Measurements from ENCODE around the gene GALNT16. TPM values are rescaled to one million over a fixed set of nuclear protein-coding genes. Genes with fewer than 3 reads are reported as not detected.

The GALNT16 gene
- total RNA-seq, 5 donors from 2014 or later (not counting 1 experiment from before 2014, with no cell fraction given) = 0.13 to 0.46 TPM; not detected in 3

DNA sequence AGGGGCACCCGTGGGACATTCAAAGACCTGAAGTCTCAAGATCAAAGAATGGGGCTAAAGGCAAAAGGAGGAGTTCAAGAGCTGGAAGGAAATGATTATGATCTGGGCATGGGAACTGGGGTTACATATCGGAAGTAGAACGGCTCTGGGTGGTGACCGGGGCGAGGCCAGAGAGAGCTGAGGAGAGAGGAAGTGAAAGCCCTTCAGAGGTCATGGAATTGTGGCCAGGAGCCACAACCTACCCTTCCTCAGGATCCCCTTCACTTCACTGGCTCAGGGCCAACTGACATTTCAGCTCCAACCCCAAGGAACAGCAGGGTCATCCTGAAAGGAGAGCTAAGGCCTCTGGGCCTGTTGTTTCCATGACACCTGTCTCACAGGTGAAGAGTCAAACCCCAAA, 57.8 kb downstream of the GALNT16 start:
- 88% methylated on average over 5 of the region's 5 CpGs for WGBS (ENCODE audit: insufficient coverage)
- Histone ChIP-seq H3K4me3 (ENCODE audit: control insufficient read depth in 1 of 2, extremely low read depth in 1 of 2, low read length in 1 of 2) (no peak overlapping the region), H3K4me1 (ENCODE audit: control insufficient read depth in 1 of 2, extremely low read depth in 1 of 2, insufficient read depth in 2 of 2, low read length in 2 of 2) (no peaks in the 10 kb centered on the region), H3K27ac (ENCODE audit: low read length) (no peak overlapping the region), H3K36me3 (ENCODE audit: control insufficient read depth in 2 of 2, extremely low read depth in 1 of 2, insufficient read depth in 1 of 2, low read length in 1 of 2) (no peaks in the 10 kb centered on the region), H3K27me3 (replicated peaks in 1 of 2; ENCODE audit: control insufficient read depth in 2 of 2, extremely low read depth in 1 of 2, insufficient read depth in 2 of 2, low read length in 1 of 2) (no peaks in the 10 kb centered on the region), H3K9me3 (no peaks in the 10 kb centered on the region)
- POLR2A ChIA-PET = no interaction called here
- CTCF ChIA-PET = no interaction called here
- Mint-ChIP-seq H3K4me3 (no peak overlapping the region), H3K4me1 (no peaks in the 10 kb centered on the region), H3K27ac (no peak overlapping the region), H3K36me3 (no peaks in the 10 kb centered on the region), H3K27me3 (no peaks in the 10 kb centered on the region), H3K9me3 (peaks cover 0 to 4% (median 3%) of the 10 kb centered on the region in 3 donors)
- DNase-seq (peak in 1 of 35 experiments; percentile 12), ATAC-seq (replicated peaks in 1 of 4) (no peak)

DNA sequence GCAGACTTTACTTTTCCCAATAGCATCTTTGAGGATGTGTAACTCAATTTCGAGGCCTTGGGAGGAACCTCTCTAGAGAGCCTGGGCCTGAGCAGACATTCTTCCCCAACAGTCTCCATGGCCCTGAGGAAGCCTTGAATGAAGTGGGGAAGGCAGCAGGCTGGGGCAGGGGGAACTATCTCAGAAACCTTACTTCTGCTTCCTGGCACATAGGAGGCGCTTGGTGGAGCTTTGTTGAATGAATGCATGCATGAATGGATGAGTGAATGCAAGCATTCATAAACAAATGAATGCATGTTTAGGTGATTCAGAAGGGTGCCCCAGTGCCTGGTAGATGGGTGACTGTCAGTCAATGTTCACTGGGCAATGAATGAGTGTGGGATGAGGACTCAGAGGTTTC, 58.3 kb downstream of the GALNT16 start:
- Mint-ChIP-seq H3K36me3 (no peaks in the 10 kb centered on the region), H3K9me3 (peaks cover 0 to 4% (median 3%) of the 10 kb centered on the region in 3 donors), H3K4me3 (no peak overlapping the region), H3K4me1 (no peaks in the 10 kb centered on the region), H3K27ac (no peak overlapping the region), H3K27me3 (no peaks in the 10 kb centered on the region)
- Histone ChIP-seq H3K27me3 (replicated peaks in 1 of 2; ENCODE audit: control insufficient read depth in 2 of 2, extremely low read depth in 1 of 2, insufficient read depth in 2 of 2, low read length in 1 of 2) (no peaks in the 10 kb centered on the region), H3K4me3 (ENCODE audit: control insufficient read depth in 1 of 2, extremely low read depth in 1 of 2, low read length in 1 of 2) (no peak overlapping the region), H3K36me3 (ENCODE audit: control insufficient read depth in 2 of 2, extremely low read depth in 1 of 2, insufficient read depth in 1 of 2, low read length in 1 of 2) (no peaks in the 10 kb centered on the region), H3K4me1 (ENCODE audit: control insufficient read depth in 1 of 2, extremely low read depth in 1 of 2, insufficient read depth in 2 of 2, low read length in 2 of 2) (no peaks in the 10 kb centered on the region), H3K9me3 (no peaks in the 10 kb centered on the region), H3K27ac (ENCODE audit: low read length) (no peak overlapping the region)
- ATAC-seq (replicated peaks in 1 of 4) (no peak), DNase-seq (no peak)
- ChIA-PET CTCF (no interaction called here), POLR2A (no interaction called here)
- 100% methylated on average over 1 of the region's 2 CpGs for WGBS (ENCODE audit: insufficient coverage)

DNA sequence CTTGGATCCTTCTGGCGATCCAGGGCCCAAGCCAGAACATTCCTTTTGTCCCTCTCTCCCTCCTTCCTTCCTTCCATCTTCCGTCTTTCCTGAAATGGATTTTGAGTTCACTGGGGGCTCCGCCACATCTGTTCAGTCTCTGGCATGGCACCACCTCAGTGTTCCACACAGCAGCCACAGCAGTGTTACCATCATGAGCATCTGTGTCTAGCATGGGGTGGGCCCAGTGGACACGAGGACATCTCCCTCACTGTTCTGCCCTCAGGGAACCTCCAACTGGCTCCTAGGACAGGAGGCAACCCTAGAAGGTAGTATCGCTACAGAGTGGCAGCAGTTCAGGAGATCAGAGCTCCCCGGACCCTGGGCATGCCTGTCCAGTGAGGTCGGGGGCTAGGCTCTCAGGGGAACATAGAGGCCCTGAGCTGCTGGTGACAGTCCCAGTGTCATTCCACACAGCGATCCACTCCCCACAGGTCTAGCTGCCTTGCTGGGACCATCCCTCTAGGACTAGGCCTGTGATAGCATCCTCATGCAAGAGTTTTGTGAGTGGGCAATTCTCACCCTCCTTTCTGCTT, 59.0 kb downstream of the GALNT16 start:
- CTCF ChIA-PET = no interaction called here
- WGBS (ENCODE audit: insufficient coverage) = 82% methylated on average over 6 of the region's 8 CpGs
- POLR2A ChIA-PET = no interaction called here

DNA sequence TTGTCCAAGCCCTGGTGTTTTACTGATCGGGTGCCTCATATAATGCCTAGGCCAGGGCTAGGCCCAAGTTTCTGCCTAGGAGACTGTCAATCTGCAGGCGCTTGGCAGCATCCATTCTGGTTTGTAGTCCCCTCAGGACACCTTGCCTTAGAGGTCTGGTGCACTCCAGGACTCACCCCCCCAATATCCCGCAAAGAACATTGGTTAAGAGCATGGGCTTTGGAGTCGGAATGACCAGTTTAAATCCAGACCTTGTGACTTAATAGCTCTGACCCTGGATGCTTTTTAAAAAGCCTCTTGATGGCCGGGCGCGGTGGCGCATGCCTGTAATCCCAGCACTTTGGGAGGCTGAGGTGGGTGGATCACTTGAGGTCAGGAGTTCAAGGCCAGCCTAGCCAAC, 60.0 kb downstream of the GALNT16 start:
- ChIA-PET POLR2A (no interaction called here), CTCF (no interaction called here)
- Mint-ChIP-seq H3K27me3 (peaks cover 0 to 2% of the 10 kb centered on the region in 2 donors), H3K9me3 (peaks cover 0 to 4% (median 3%) of the 10 kb centered on the region in 3 donors), H3K27ac (no peak overlapping the region), H3K36me3 (no peaks in the 10 kb centered on the region), H3K4me3 (no peak overlapping the region), H3K4me1 (no peaks in the 10 kb centered on the region)
- Histone ChIP-seq H3K36me3 (ENCODE audit: control insufficient read depth in 2 of 2, extremely low read depth in 1 of 2, insufficient read depth in 1 of 2, low read length in 1 of 2) (no peaks in the 10 kb centered on the region), H3K27ac (ENCODE audit: low read length) (no peak overlapping the region), H3K9me3 (no peaks in the 10 kb centered on the region), H3K4me1 (ENCODE audit: control insufficient read depth in 1 of 2, extremely low read depth in 1 of 2, insufficient read depth in 2 of 2, low read length in 2 of 2) (no peaks in the 10 kb centered on the region), H3K27me3 (replicated peaks in 1 of 2; ENCODE audit: control insufficient read depth in 2 of 2, extremely low read depth in 1 of 2, insufficient read depth in 2 of 2, low read length in 1 of 2) (peaks cover 0 to 6% of the 10 kb centered on the region in 2 experiments), H3K4me3 (ENCODE audit: control insufficient read depth in 1 of 2, extremely low read depth in 1 of 2, low read length in 1 of 2) (no peak overlapping the region)
- ATAC-seq (replicated peaks in 1 of 4) (no peak), DNase-seq (peak in 1 of 35 experiments; percentile 5)
- 97% methylated on average over 4 of the region's 8 CpGs for WGBS (ENCODE audit: insufficient coverage)

More for the DNA sequence above, 59.0 kb downstream of the GALNT16 start:
- no peaks in the 10 kb centered on the region for H3K27me3 ChIP-seq (replicated peaks in 1 of 2; ENCODE audit: control insufficient read depth in 2 of 2, extremely low read depth in 1 of 2, insufficient read depth in 2 of 2, low read length in 1 of 2)
- ATAC-seq (replicated peaks in 1 of 4) (no peak), DNase-seq (peak in 1 of 35 experiments; percentile 16)
- no peaks in the 10 kb centered on the region for H3K4me1 Mint-ChIP-seq
- H3K27me3 Mint-ChIP-seq = peaks cover 0 to under 1% of the 10 kb centered on the region in 2 donors
- H3K4me1 ChIP-seq (ENCODE audit: control insufficient read depth in 1 of 2, extremely low read depth in 1 of 2, insufficient read depth in 2 of 2, low read length in 2 of 2) = no peaks in the 10 kb centered on the region
- H3K9me3 Mint-ChIP-seq = peaks cover 0 to 4% (median 3%) of the 10 kb centered on the region in 3 donors
- no peaks in the 10 kb centered on the region for H3K36me3 Mint-ChIP-seq
- no peaks in the 10 kb centered on the region for H3K36me3 ChIP-seq (ENCODE audit: control insufficient read depth in 2 of 2, extremely low read depth in 1 of 2, insufficient read depth in 1 of 2, low read length in 1 of 2)
- H3K4me3 Mint-ChIP-seq = no peak overlapping the region
- H3K27ac ChIP-seq (ENCODE audit: low read length) = no peak overlapping the region
- H3K4me3 ChIP-seq (ENCODE audit: control insufficient read depth in 1 of 2, extremely low read depth in 1 of 2, low read length in 1 of 2) = no peak overlapping the region
- no peak overlapping the region for H3K27ac Mint-ChIP-seq
- H3K9me3 ChIP-seq = no peaks in the 10 kb centered on the region

DNA sequence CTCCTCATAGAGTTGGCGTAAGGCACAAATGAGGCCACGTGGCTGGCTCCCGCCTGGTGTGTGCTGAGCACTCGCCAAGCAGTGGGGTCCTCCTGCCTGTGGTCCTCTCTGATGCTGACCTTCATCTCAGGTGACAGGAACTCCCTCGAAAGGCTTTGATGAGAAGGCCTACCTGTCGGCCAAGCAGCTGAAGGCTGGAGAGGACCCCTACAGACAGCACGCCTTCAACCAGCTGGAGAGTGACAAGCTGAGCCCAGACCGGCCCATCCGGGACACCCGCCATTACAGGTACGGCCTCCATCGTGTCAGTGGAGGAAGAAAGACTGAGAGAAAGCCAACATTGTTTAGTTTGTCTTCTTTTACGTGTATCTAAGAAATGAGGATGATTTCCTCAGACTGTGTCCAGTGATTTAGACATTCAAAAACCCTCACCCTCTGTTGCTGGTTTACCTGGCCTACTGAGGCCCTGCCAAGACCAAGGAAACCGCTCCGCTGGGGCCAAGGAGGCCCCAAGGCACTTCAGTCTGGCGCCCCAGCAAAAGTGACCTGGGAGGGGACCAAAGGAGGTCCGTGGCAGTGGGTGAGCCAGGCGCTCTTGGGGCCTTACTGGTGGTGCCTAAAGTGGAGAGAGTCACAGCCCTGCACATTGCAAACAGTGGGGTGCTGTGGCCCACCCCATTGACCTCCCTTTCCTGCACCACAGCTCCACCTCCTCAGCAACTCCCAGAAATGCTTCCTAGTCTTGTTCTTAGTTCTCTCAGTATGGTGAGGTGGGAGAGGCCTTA, 60.8 kb downstream of the GALNT16 start:
- peak in 2 of 35 experiments; percentile 2 to 17 for DNase-seq
- CTCF ChIA-PET = no interaction called here
- POLR2A ChIA-PET = no interaction called here
- Histone ChIP-seq H3K27ac (ENCODE audit: low read length) (no peak overlapping the region), H3K9me3 (no peaks in the 10 kb centered on the region), H3K36me3 (ENCODE audit: control insufficient read depth in 2 of 2, extremely low read depth in 1 of 2, insufficient read depth in 1 of 2, low read length in 1 of 2) (no peaks in the 10 kb centered on the region), H3K27me3 (replicated peaks in 1 of 2; ENCODE audit: control insufficient read depth in 2 of 2, extremely low read depth in 1 of 2, insufficient read depth in 2 of 2, low read length in 1 of 2) (peaks cover 0 to 11% of the 10 kb centered on the region in 2 experiments), H3K4me1 (ENCODE audit: control insufficient read depth in 1 of 2, extremely low read depth in 1 of 2, insufficient read depth in 2 of 2, low read length in 2 of 2) (no peaks in the 10 kb centered on the region), H3K4me3 (ENCODE audit: control insufficient read depth in 1 of 2, extremely low read depth in 1 of 2, low read length in 1 of 2) (no peak overlapping the region)
- Mint-ChIP-seq H3K4me3 (no peak overlapping the region), H3K4me1 (no peaks in the 10 kb centered on the region), H3K36me3 (no peaks in the 10 kb centered on the region), H3K27me3 (peaks cover 0 to 2% of the 10 kb centered on the region in 2 donors), H3K27ac (no peak overlapping the region), H3K9me3 (peaks cover 0 to 2% (median 1%) of the 10 kb centered on the region in 3 donors)
- ATAC-seq (replicated peaks in 1 of 4) = no peak
- 93% methylated on average over 14 of the region's 18 CpGs for WGBS (ENCODE audit: insufficient coverage)

DNA sequence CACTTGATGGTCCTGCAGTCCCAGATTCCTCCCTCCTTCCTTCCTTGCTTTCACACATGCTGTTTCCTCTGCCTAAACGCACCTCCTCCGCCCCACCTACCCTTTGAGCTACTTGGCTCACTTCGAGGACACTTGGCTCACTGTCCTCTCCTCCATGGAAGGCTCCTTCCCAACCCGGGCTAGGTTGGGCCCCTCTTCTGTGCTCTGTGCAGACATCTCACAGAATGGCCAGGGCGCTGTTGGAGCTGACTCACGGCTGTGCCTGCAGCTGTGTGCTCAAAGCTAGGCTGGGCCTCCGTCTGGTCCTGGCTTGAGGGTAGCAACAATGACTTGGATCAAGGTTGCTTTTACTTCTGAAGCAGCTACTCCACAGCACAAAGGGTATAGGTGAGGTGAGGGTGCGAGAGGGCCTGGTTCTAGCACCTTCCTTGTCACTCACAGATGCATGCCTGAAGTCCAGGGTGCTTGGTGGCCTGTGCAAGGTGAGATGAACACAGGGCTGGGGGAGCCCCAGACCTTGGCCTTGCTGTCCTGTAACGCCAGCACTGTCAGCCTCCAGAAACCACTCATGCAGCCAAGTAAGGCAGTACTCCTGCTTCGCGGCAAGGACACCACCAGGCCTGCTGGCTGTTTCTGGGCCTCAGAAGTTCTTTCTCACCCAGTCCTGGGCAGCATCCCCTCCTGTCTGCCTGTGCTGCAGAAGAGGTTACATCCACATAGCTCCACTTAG, 61.8 kb downstream of the GALNT16 start:
- no peak overlapping the region for H3K4me3 Mint-ChIP-seq
- DNase-seq (peak in 1 of 35 experiments; percentile 17), ATAC-seq (replicated peaks in 1 of 4) (no peak)
- H3K4me3 ChIP-seq (ENCODE audit: control insufficient read depth in 1 of 2, extremely low read depth in 1 of 2, low read length in 1 of 2) = no peak overlapping the region
- no peaks in the 10 kb centered on the region for H3K4me1 ChIP-seq (ENCODE audit: control insufficient read depth in 1 of 2, extremely low read depth in 1 of 2, insufficient read depth in 2 of 2, low read length in 2 of 2)
- no peaks in the 10 kb centered on the region for H3K36me3 ChIP-seq (ENCODE audit: control insufficient read depth in 2 of 2, extremely low read depth in 1 of 2, insufficient read depth in 1 of 2, low read length in 1 of 2)
- ChIA-PET CTCF (no interaction called here), POLR2A (no interaction called here)
- no peak overlapping the region for H3K27ac Mint-ChIP-seq
- peaks cover 2 to 4% of the 10 kb centered on the region in 2 donors for H3K27me3 Mint-ChIP-seq
- peaks cover 0 to 14% of the 10 kb centered on the region in 2 experiments for H3K27me3 ChIP-seq (replicated peaks in 1 of 2; ENCODE audit: control insufficient read depth in 2 of 2, extremely low read depth in 1 of 2, insufficient read depth in 2 of 2, low read length in 1 of 2)
- WGBS (ENCODE audit: insufficient coverage) = 94% methylated on average over 7 of the region's 11 CpGs
- no peaks in the 10 kb centered on the region for H3K9me3 Mint-ChIP-seq
- H3K27ac ChIP-seq (ENCODE audit: low read length) = no peak overlapping the region
- no peaks in the 10 kb centered on the region for H3K4me1 Mint-ChIP-seq
- no peaks in the 10 kb centered on the region for H3K36me3 Mint-ChIP-seq
- no peaks in the 10 kb centered on the region for H3K9me3 ChIP-seq
